Vagina (tissue), 2 donors: ENCODE measurements around the gene SYTL3.

Experiments
- CTCF ChIP-seq, 3 experiments: fragments of 450-650 bp in 2 of 3; fragments of 200-600 bp in 1 of 3; sonication (generic) in 1 of 3; IDR thresholded peaks; one replicate each; pipeline ENCODE4 v1.5.1; 2017 to 2019; ENCODE audit warnings: antibody characterized with exemption in 3 of 3, mild to moderate bottlenecking in 2 of 3, moderate library complexity in 2 of 3
- POLR2AphosphoS5 ChIP-seq, 2 donors: sonication (generic); formaldehyde crosslinking; IDR thresholded peaks; one replicate each; pipeline ENCODE4 v1.9.0; 2017; ENCODE audit warnings: antibody characterized with exemption in 2 of 2, mild to moderate bottlenecking in 2 of 2, low read depth in 1 of 2; ENCODE audit not compliant: insufficient read depth in 1 of 2

GRCh38 chr6:158739673-158740072, 89.8 kb downstream of the SYTL3 start:
- TF ChIP-seq CTCF (IDR thresholded peaks at IDR 0.05) = no peak
- no peak for TF ChIP-seq POLR2AphosphoS5 (IDR thresholded peaks at IDR 0.05; ENCODE audit: insufficient read depth in 1 of 2, low read depth in 1 of 2)
